COLO829 (cell line): ENCODE data around the gene POU6F1.
A peak's percentile ranks its signal among the peaks of the same experiment; 100 is the strongest.

Source experiments
- DNase-seq: peaks from one replicate; pipeline ENCODE4 v3.0.0; 2012; ENCODE audit warnings: low spot score

POU6F1 gene

GRCh38 chr12:51197736-51198567 lies 19.9 kb downstream of the POU6F1 start:
- no peak for DNase-seq

- DNase-seq: no peak
These were observed 21.3 kb downstream of the POU6F1 start for GRCh38 chr12:51196547-51196946.

- DNase-seq: no peak
These were observed 22.0 kb downstream of the POU6F1 start for GRCh38 chr12:51195841-51196240.

- DNase-seq: no peak
These were observed 25.6 kb downstream of the POU6F1 start for GRCh38 chr12:51192284-51192671.

GRCh38 chr12:51191516-51192283 lies 26.2 kb downstream of the POU6F1 start:
- DNase-seq: no peak

GRCh38 chr12:51190820-51191219 lies 27.0 kb downstream of the POU6F1 start:
- no peak for DNase-seq

GRCh38 chr12:51189790-51190355 lies 28.0 kb downstream of the POU6F1 start:
- no peak for DNase-seq

GRCh38 chr12:51188359-51189051 lies 29.4 kb downstream of the POU6F1 start:
- no peak for DNase-seq

GRCh38 chr12:51187370-51187987 lies 30.4 kb downstream of the POU6F1 start:
- DNase-seq: no peak

GRCh38 chr12:51186465-51187085 lies 31.3 kb downstream of the POU6F1 start:
- no peak for DNase-seq

GRCh38 chr12:51185171-51185717 lies 32.6 kb downstream of the POU6F1 start:
- no peak for DNase-seq

GRCh38 chr12:51183816-51184215 lies 34.0 kb downstream of the POU6F1 start:
- no peak for DNase-seq

GRCh38 chr12:51183349-51183748 lies 34.5 kb downstream of the POU6F1 start:
- DNase-seq: no peak

- DNase-seq: no peak
These were observed 36.3 kb downstream of the POU6F1 start for GRCh38 chr12:51181558-51181957.

- DNase-seq: no peak
These were observed 40.0 kb downstream of the POU6F1 start for GRCh38 chr12:51177897-51178296.

GRCh38 chr12:51174501-51174900 lies 43.4 kb downstream of the POU6F1 start:
- no peak for DNase-seq

GRCh38 chr12:51172515-51173431 lies 45.1 kb downstream of the POU6F1 start, which contains the start of gene TFCP2:
TFCP2 (minus strand) TSS chr12:51173135; CDS start chr12:51172422, 713 bp downstream.
- DNase-seq: peak; percentile 94

GRCh38 chr12:51171884-51172514 lies 45.9 kb downstream of the POU6F1 start:
- DNase-seq: no peak

- no peak for DNase-seq
These were observed 54.1 kb downstream of the POU6F1 start for GRCh38 chr12:51163795-51164194.
